ENCODE results near the gene TRIM9. TPM values are rescaled to one million over a fixed set of nuclear protein-coding genes. Genes with fewer than 3 reads are reported as not detected.

Gene TRIM9
- total and polyA plus RNA-seq, 2 donors (not counting 3 experiments of a cell fraction or from before 2014, with no cell fraction given), result not detected

DNA sequence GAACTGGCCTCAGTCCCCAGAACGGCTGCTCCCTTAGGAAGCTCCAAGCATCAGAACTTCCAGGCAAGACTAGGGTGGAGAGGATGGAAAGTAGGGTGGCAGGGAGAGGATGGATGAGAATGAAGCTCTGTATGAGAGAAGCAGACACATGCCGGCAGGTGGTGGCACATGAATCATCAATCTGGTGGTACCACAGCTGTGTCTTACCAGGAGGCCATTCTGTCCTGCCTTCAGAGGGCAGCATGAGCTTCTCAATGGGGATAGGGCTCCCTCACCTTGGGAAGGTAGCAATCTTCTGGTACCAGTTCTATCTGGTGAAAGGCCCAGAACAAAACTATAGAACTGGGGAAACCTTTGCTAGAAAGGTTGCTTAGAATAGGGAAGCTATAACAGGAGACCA, 95.2 kb downstream of the TRIM9 start:
- Histone ChIP-seq H3K9me3 (replicated peaks; ENCODE audit: control insufficient read depth, insufficient read depth, low read length) (no peaks in the 10 kb centered on the region), H3K4me3 (replicated peaks in 1 of 3; ENCODE audit: insufficient read depth in 1 of 3, low read depth in 1 of 3, low read length in 3 of 3) (no peak overlapping the region), H3K9me1 (replicated peaks; ENCODE audit: control insufficient read depth, extremely low read depth, insufficient read depth, low read length) (no peaks in the 10 kb centered on the region), H3K27me3 (ENCODE audit: control insufficient read depth in 2 of 2, insufficient read depth in 2 of 2, low read length in 2 of 2) (peaks cover 7 to 11% of the 10 kb centered on the region in 2 experiments), H3K9ac (replicated peaks; ENCODE audit: extremely low read depth, insufficient read depth, low read length) (no peak overlapping the region), H3K4me1 (ENCODE audit: control insufficient read depth, extremely low read depth, insufficient read depth, low read length) (no peaks in the 10 kb centered on the region), H2AFZ (ENCODE audit: low read depth, low read length) (no peak overlapping the region), H3K79me2 (ENCODE audit: control insufficient read depth, insufficient read depth, low read length) (no peaks in the 10 kb centered on the region), H3K4me2 (ENCODE audit: insufficient read depth, low read length) (no peak overlapping the region), H3K27ac (ENCODE audit: insufficient read depth, low read depth, low read length) (no peak overlapping the region), H3K36me3 (ENCODE audit: control insufficient read depth in 2 of 2, extremely low read depth in 1 of 2, insufficient read depth in 2 of 2, low read length in 2 of 2) (no peaks in the 10 kb centered on the region), H4K20me1 (replicated peaks; ENCODE audit: control insufficient read depth, extremely low read depth, insufficient read depth, low read length) (no peaks in the 10 kb centered on the region)
- no TSS peak for BruUV-seq (replicated peaks)
- POLR2A ChIA-PET, result no interaction called here
- TF ChIP-seq POLR2A (IDR thresholded peaks at IDR 0.05; ENCODE audit: low read depth, low read length) (no peak), POLR2AphosphoS5 (IDR thresholded peaks at IDR 0.05; ENCODE audit: insufficient read depth, low read depth, low read length) (no peak), FOS (IDR thresholded peaks at IDR 0.05; ENCODE audit: borderline replicate concordance, insufficient read depth, low read length) (no peak), JUN (IDR thresholded peaks at IDR 0.05; ENCODE audit: borderline replicate concordance, insufficient read depth, insufficient read length, low read depth) (no peak), MYC (IDR thresholded peaks at IDR 0.05; ENCODE audit: low read depth, low read length) (no peak), EZH2 (IDR thresholded peaks at IDR 0.05; ENCODE audit: borderline replicate concordance, low read depth, low read length, severe bottlenecking) (no peak), GATA2 (IDR thresholded peaks at IDR 0.05; ENCODE audit: insufficient read depth, insufficient read length, low read depth, low read length) (no peak)
- TF ChIP-seq, protein P1, sequence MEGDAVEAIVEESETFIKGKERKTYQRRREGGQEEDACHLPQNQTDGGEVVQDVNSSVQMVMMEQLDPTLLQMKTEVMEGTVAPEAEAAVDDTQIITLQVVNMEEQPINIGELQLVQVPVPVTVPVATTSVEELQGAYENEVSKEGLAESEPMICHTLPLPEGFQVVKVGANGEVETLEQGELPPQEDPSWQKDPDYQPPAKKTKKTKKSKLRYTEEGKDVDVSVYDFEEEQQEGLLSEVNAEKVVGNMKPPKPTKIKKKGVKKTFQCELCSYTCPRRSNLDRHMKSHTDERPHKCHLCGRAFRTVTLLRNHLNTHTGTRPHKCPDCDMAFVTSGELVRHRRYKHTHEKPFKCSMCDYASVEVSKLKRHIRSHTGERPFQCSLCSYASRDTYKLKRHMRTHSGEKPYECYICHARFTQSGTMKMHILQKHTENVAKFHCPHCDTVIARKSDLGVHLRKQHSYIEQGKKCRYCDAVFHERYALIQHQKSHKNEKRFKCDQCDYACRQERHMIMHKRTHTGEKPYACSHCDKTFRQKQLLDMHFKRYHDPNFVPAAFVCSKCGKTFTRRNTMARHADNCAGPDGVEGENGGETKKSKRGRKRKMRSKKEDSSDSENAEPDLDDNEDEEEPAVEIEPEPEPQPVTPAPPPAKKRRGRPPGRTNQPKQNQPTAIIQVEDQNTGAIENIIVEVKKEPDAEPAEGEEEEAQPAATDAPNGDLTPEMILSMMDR (IDR thresholded peaks at IDR 0.05; ENCODE audit: extremely low read depth in 1 of 2, insufficient read depth in 1 of 2, low read depth in 1 of 2, low read length in 2 of 2), result no peak
- TF ChIP-seq, protein P2, sequence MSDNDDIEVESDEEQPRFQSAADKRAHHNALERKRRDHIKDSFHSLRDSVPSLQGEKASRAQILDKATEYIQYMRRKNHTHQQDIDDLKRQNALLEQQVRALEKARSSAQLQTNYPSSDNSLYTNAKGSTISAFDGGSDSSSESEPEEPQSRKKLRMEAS (IDR thresholded peaks at IDR 0.05; ENCODE audit: insufficient read depth, insufficient read length), result no peak
- CTCF ChIA-PET, result interaction anchor here (0.9 kb wide), 1 partner anchor 219 kb away, joined by 3 read pairs; no protein-coding TSS in a partner anchor
- dilution Hi-C loops (cut with MboI; ENCODE audit: extremely low pct_ligation_motif_present, low sequenced_read_pairs), result no loop called here
- FAIRE-seq, result no peak
- DNase-seq (ENCODE audit: low read depth, low spot score), result no peak
- intact Hi-C loops (cut with micrococcal nuclease), result no loop called here

Measured in endothelial cell of umbilical vein (primary cell).